ENCODE results near the gene RNF39.
A peak's percentile ranks its signal among the peaks of the same experiment; 100 is the strongest.
"Not testable (repeated sequence)": the region's sequence is repeated elsewhere in the genome, so short reads cannot be mapped to it uniquely, and the experiment has no call there.

Gene RNF39

DNA sequence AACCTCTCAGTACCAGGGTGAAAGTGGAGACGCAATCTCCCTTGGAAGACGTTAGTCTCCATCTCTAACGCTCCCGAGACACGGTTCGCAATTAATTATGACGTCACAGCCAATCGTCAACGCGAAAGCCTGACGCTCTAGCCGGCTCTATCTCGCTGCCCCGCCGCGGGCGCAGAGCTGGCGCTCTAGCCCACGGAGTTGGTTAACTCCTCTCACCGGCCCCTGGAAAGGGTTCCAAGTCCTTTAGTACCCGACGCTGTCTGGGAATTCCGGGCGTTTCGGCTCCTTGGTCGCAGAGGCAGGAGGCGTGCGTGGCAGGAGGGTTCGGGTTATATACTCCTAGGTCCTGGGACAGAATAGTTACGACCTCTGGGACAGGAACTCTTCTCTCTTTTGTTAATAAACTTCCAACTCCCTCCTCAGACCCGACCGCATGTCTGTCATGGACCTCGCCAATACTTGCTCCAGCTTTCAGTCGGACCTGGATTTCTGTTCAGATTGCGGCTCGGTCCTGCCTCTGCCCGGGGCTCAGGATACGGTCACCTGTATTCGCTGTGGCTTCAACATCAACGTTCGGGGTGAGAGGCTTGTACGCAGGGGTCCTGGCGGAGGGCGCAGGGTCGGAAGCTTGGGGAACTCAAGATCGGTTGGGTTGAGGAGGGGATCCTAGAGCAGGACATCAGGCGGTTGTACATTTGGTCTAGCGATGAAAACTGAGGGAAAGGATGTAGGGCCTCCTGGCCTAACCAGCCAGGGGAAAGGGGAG is 14.3 kb downstream of the RNF39 start, which contains the start of gene POLR1H:
Gene POLR1H, plus strand, starts transcription at position 174 of the 766 bp plus-strand sequence. Its CDS starts 260 bp downstream, at position 434.
- DNase-seq (ENCODE audit: low read depth, low spot score): peak; percentile 80

DNA sequence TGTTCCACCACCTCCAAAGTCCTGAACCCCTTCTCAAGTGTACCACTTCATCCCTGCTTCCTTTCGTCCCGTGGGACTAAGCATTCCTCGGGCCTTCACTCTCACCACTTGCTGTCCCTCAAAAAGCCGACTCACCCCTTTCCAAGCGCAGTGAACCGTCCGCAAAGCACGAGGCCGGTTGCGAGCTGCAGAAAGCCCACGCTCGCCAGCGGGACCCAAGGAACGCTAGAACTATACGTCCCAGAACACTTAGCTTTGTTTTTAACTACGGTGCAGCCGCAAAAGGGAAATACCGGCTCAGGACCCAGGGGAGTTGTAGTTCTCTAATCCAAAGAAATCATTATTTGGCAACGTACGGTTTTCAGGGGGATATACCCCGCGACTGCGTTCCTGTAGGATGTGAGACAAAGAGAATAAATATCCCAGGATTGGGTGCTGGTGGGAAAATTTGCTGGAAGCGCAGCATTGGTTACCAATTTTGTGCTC is 14.9 kb downstream of the RNF39 start:
- DNase-seq (ENCODE audit: low read depth, low spot score): no peak

DNA sequence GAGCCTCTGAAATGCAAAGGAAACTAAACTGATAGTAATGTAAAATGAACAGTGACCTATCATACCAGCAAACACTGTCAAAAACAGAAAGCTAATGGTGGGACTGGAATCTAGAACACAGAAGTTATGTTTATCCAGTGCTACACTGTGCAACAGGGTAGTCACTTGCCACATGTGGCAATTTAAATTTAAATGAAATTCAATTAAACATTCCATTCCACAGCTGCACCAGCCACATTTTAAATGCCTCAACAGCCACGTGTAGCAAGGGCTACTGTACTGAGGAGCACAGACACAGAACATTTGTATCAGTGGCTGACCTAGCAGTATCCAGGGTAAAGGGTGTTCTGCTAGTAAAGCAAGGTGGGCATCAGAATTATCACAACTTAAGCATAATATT is 20.1 kb downstream of the RNF39 start:
- no peak for DNase-seq (ENCODE audit: low read depth, low spot score)

DNA sequence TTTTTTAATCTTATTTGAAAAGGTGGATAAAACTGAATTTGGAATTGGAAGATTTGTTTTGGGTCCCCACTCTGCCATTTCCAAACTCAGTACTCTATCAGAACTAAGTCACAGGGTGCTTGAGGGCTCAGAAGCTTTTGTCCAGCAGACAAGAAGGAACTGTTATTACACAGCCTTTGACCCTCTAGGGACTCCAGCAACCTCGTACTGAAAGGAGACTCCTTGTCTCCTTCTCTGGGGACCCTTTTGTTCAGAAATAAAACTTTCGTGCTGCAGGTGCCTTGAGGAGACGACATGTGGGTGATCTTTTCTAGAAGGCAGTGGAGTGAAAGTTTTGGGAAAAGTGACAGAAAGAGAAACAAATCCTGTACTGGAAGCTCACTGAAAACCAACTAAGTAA is 21.9 kb downstream of the RNF39 start:
- DNase-seq (ENCODE audit: low read depth, low spot score): no peak

DNA sequence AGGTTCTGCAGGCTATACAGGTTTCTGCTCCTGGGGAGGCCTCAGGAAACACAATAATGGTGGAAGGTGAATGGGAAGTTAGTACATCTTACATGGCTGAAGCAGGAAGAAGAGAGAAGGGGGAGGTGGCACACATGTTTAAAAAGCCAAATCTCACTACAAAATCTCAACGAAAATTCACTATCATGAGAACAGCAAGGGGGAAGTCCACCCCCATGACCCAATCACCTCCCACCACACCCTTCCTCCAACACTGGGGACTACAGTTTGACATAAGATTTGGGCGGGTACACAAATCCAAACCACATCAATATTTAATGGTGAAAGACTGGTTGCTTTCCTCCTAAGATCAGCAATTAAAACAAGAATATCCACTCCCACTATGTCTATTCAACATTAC is 28.3 kb downstream of the RNF39 start:
- no peak for DNase-seq (ENCODE audit: low read depth, low spot score)

DNA sequence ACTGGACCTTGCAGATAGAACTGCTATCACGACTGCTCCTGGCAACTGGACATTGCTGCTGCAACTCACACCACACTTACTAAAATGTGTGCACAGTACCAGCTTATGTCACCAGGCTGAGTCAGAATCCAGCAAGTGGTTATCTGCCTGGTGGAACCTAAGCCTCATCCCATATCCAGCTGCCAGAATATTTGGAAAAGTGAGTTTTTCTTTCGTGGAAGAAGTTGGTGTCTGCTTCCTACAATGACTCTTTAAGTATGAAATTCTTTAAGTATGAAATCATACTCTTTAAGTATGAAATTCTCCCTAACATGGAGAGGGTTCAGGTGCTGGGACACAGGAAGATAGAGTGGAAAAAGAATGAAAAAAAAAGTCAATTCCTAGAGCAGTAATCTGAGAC is 30.9 kb downstream of the RNF39 start:
- DNase-seq (ENCODE audit: low read depth, low spot score): no peak

DNA sequence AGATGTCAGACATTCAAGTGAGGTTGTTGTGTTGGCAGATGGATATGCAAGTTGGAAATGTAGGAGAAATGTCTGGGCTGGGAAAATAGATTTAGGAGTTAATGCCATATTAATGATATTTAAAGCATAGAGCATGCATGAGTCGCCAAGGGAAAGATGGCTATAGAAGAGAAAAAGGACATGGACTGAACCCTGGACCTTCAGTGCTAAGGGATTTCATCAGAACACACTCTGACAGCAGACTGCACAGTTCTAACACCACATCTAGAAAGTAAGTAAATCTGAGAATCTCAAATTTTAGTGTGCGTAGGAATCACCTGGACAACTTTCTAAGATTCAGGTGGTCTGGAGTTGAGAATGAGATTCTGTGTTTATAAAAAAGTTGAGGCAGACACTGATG is 31.8 kb downstream of the RNF39 start:
- DNase-seq (ENCODE audit: low read depth, low spot score): no peak

DNA sequence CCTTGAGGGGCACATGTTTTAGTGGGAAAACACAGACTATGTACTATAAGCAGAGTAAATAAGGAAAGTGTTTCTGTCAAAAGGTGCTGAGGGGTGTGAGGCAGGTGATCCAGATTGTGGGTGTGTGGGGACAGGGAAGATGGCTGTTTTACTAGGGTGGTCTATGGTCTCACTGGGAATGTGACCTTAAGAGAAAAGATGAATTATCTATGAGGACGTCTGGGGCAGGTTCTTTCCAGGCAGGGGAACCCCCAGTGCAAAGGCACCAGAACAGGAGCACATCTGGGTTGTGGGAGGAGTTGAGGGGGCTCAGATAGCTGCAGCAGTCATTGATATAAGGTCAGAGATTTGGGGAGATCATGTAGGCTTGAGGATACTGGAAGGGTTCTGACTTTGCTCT is 32.7 kb downstream of the RNF39 start:
- DNase-seq (ENCODE audit: low read depth, low spot score): no peak

DNA sequence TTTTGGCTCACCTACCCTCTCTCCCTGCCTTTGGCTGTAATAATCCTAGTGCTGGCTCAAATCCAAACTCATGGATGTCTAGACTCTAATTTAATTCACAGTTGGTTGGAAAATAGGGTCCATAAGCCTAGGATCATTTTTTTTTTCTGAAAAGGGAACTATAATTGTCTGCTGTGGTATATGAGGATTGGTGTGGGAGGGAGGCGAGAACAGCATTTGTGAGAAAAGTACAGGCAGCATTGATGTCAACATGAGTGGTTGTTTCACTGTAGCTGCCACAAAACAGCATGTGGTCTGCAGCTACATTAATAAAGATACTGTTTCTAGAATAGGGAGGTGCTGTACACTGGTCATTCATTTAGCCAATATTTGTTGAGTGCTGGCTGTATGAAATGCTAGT is 33.1 kb downstream of the RNF39 start:
- DNase-seq (ENCODE audit: low read depth, low spot score): no peak

DNA sequence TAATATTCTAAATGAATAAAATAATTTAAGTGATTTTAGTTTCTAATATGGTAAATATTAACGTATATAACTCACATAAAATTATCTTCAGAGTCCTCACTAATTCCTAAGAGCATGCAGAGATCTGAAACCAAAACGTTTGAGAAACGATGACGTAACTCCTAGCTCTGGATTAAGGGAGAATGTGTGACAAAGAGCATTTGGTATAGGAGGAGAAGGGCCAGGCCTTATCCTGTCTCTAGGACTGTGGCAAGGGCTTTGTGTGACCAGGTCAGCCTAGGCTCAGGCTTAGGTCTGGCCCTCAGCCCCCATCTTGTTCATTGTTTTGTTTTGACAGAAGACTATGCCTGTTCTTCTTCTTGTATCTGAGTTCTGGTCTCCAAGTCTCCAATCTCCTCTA is 33.7 kb downstream of the RNF39 start:
- DNase-seq (ENCODE audit: low read depth, low spot score): no peak

DNA sequence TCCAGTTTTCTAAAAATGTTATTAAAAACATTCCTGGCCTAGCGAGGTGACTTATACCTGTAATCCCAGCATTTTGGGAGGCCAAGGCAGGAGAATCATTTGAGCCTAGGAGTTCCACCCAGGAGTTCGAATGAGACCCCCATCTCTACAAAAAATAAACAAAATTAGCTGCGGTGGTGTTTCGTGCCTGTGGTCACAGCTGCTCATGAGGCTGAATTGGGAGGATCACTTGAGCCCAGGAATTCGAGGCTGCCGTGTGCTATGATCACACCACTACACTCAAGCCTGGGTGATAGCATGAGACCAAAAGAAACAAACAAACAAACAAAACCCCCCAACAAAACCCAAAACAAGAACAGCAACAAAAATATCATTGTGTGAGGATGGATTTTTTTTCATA is 34.3 kb downstream of the RNF39 start:
- DNase-seq (ENCODE audit: low read depth, low spot score): no peak

DNA sequence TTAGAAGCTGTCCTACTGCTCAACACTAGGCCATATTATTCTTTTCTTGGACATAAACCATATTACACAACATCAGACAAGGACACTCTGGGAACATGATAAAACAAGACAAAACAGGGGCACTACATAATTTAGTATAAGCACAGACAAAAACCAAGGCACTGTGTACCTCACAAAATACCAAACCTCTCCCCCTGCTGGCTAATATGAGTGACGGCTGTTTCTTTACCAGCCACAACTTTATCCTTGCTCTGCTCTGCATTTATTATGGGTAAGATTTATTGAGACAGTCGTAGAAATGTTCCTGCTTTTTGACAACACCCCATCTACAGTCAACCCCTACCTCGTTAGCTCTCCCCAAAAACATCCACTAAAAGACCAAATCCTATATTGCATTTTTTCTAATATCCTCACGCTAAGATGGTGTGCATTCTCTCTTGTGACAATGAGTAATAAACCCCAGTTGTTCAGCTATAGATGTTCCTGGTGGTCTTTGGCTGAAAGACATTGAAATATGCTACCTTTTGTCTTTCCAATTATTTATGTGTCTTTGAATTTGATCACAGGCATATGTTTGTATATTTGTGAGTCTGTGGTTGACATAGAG is 38.3 kb downstream of the RNF39 start:
- no peak for DNase-seq (ENCODE audit: low read depth, low spot score)

DNA sequence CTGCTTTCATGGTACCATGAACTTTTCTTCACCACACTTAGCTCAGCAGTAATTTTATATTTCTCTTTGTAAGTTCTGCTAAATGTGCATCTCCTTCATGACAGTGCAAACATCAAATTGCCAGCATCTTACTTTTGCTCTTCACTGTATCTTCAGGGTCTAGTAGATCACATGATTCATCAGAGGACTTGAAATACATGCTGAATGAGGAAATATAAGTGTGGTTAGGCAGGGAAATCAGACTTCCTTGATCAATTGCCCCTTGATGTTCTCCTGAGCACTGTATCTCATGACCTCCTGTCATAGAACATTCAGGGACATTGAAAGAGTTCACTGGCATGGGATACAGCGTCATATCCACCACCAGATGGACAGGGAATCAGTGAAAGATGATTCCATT is 39.8 kb downstream of the RNF39 start:
- DNase-seq (ENCODE audit: low read depth, low spot score): no peak

DNA sequence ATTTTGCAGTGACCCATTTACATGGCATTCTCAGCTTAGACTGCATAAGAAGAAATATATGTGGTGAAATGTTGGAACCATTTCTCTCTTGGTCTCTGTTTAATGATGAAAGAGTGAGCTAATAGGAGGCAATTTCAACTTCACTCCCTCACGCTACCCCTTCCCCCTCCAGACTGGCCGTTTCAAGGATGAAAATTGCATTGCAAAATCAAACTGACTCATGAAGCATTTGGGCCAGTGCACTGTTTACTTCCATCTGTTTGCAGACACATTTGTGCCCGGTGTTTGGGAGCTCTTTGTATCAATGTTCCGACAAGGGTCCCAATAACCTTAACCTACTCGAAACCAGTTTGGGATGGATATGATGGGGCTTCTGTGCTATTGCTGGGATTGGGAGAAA is 42.1 kb downstream of the RNF39 start:
- not testable (repeated sequence) for DNase-seq (ENCODE audit: low read depth, low spot score)

DNA sequence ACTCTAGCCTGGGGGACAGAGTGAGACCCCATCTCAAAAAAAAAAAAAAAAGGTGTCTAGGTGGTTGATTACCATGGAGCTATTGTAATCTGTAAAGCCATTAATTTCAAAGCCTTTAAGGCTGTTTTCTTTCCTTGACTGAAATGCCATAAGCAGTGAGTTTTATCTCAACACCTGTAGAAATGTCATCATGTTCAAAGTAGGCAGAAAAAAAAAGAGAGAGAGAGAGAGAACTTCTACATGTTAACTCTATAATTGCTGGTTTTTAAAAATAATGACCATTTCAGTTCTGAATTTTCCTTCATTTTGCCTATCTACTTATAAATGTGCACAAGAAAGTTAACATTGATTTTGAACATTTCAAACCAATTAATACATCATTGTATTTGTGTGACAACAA is 44.2 kb downstream of the RNF39 start:
- DNase-seq (ENCODE audit: low read depth, low spot score): no peak

DNA sequence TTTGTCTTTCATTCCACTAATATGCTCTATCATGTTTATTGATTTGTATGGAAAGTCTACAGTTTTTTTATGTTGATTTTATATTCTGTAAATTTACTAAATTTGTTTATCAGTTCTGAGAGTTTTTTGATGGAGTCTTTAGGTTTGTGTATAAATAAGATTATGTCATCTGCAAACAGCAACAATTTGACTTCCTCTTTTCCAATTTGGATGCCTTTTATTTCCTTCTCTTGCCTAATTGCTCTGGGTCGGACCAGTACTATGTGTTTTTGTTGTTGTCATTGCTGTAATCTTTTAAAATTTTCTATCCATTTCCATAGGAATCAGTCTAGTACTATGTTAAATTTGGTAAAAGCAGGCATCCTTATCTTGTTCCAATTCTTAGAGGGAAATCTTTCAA is 46.0 kb downstream of the RNF39 start:
- no peak for DNase-seq (ENCODE audit: low read depth, low spot score)

DNA sequence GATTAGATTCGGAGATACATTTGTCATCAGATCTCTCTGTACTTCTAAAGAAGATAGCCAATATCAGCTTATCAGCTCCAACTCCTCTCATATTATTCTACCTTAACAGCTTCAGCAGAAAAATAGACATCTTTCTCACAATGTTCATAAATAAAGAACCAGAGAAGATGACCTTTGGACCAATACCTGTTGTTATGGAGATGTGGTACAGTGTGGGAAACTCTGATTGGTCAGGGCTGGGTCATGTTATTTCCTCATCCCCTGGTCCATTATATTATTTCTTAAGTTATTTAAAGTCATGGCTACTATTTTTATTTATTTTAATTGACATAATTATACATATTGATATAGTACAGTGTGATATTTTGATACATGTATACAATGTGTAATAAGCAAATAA is 50.4 kb downstream of the RNF39 start:
- DNase-seq (ENCODE audit: low read depth, low spot score): no peak

DNA sequence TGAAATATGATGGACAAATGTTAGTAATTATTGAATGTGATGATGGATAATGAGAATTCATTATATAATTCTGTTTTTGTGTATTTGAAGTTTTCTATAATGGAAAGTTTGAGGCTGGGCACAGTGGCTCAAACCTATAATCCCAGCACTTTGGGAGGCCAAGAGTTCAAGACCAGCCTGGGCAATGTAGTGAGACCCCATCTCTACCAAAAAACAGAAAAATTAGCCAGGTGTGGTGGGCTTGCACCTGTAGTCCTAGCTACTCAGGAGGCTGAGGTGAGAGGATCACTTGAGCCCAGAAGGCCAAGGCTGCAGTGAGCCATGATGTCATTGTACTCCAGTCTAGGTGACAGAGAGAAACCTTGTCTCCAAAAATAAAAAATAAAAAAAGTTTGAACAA is 52.9 kb downstream of the RNF39 start:
- not testable (repeated sequence) for DNase-seq (ENCODE audit: low read depth, low spot score)

DNA sequence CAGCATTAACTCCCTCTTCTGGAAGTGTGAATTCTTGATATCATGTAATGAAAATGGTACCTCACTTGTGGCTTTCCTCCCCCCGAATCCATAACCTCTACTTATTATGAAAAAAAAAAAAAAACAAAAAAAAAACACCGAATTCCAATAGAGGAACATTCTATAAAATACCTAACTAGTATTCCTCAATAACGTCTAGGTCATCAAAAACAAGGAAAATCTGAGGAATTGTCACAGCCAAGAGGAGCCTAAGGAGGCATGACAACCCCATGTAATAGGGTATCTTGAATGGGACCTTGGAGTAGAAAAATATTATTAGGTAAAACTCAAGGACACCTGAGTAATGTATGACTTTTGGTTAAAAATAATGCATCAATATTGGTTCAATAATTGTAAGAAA is 53.4 kb downstream of the RNF39 start:
- no peak for DNase-seq (ENCODE audit: low read depth, low spot score)

DNA sequence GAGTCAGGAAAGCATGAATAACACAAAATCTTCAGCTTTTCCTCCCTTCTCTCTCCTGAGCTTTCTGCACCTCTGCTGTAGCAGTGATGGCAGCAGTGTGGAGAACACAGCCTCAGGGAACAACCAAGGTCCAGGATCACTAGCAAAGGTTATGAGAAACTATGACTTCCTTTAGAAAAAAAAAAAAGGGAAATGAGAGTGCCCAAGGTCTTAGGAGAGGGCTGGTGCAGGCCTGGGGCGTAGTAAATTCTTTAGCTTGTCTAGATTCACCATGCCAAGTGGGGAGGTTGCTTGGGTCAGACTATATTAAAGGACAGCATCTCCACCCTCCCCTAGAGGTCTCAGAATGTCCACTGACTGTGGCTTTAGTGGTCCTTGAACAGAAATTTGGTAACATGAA is 54.9 kb downstream of the RNF39 start:
- no peak for DNase-seq (ENCODE audit: low read depth, low spot score)

Data from smooth muscle cell of the brain vasculature (primary cell).